Measurements from ENCODE around the gene ANKS6. TPM values are rescaled to one million over a fixed set of nuclear protein-coding genes. Genes with fewer than 3 reads are reported as not detected.

ANKS6 gene
- total and polyA plus RNA-seq, 10 of the 15 experiments (the other 5 are each of a cell fraction or from before 2014, with no cell fraction given): 2.0 to 16.2 (median 6.1) TPM

DNA sequence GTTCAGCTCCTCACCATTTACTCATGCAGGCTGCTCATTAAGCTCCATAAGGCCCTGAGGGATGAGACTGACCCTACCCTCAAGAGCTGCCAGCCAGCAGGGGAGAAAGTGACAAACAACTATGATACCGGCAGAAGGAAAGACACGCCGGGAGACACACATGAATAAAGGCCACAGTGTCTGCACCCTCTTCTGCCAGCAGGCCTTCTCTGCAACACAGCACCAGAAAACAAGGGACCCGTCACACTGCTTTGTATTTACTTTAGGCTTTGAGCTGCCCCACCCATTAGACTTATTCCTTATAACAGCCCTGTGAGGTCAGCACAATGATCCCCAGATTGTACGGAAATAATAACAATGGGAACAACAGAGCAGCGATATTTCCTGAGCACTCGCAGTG lies 94.8 kb downstream of the ANKS6 start:
- RAD21 ChIA-PET (ENCODE audit: unreplicated experiment): no interaction called here

DNA sequence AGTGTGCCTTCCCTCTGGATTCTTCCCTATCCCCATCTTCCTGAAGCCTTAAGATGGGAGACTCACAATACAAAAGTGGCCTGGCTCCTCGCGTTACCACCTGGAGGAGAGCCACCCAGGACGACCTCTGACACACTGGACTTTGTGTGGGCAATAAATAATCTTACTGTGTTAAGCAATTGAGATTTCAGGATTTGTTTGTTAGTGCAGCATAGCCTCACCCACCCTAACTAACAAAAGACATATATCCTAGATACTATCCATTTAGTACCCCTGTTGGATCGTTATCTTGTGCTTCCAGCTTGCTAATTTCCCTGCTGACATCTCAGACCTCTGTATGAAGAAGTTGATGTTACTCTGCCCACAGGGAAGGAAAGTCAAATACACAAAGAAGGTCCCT lies 95.6 kb downstream of the ANKS6 start:
- Histone ChIP-seq H3K4me3 (no peak overlapping the region), H3K4me2 (ENCODE audit: control insufficient read depth, insufficient read depth) (no peak overlapping the region), H3K27me3 (replicated peaks in 1 of 2; ENCODE audit: control insufficient read depth in 2 of 2, insufficient read depth in 2 of 2, low read length in 1 of 2) (peaks cover 1 to 2% of the 10 kb centered on the region in 2 experiments), H3K79me2 (ENCODE audit: control insufficient read depth, insufficient read depth, low read length) (no peaks in the 10 kb centered on the region), H3K36me3 (ENCODE audit: control insufficient read depth in 2 of 2, insufficient read depth in 2 of 2, low read length in 1 of 2) (no peaks in the 10 kb centered on the region), H3K9me3 (replicated peaks; ENCODE audit: control insufficient read depth, insufficient read depth, low read length) (no peaks in the 10 kb centered on the region), H3K27ac (ENCODE audit: control insufficient read depth, insufficient read depth) (no peak overlapping the region), H3K9ac (ENCODE audit: control insufficient read depth, insufficient read depth, low read length) (no peak overlapping the region), H2AFZ (ENCODE audit: control insufficient read depth, low read depth, low read length) (no peak overlapping the region), H4K20me1 (ENCODE audit: control insufficient read depth, insufficient read depth) (no peaks in the 10 kb centered on the region; the same call in 1 of the 2 replicates), H3K4me1 (ENCODE audit: control insufficient read depth, insufficient read depth, low read length) (no peaks in the 10 kb centered on the region)
- ChIA-PET POLR2A (no interaction called here), SMC1A (ENCODE audit: uncharacterized antibody, unreplicated experiment) (no interaction called here), RAD21 (ENCODE audit: unreplicated experiment) (no interaction called here), CTCF (no interaction called here)
- TF ChIP-seq, protein P1, sequence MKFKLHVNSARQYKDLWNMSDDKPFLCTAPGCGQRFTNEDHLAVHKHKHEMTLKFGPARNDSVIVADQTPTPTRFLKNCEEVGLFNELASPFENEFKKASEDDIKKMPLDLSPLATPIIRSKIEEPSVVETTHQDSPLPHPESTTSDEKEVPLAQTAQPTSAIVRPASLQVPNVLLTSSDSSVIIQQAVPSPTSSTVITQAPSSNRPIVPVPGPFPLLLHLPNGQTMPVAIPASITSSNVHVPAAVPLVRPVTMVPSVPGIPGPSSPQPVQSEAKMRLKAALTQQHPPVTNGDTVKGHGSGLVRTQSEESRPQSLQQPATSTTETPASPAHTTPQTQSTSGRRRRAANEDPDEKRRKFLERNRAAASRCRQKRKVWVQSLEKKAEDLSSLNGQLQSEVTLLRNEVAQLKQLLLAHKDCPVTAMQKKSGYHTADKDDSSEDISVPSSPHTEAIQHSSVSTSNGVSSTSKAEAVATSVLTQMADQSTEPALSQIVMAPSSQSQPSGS (IDR thresholded peaks at IDR 0.05; ENCODE audit: low read length): no peak
- no peak for TF ChIP-seq YY1 (IDR thresholded peaks at IDR 0.05; ENCODE audit: low read depth, low read length)
- no peak for TF ChIP-seq SREBF1 (IDR thresholded peaks at IDR 0.05; ENCODE audit: low read length)
- TF ChIP-seq SPI1 (IDR thresholded peaks at IDR 0.05; ENCODE audit: borderline replicate concordance, insufficient read depth, low read depth, low read length): no peak
- TF ChIP-seq NR2C2 (IDR thresholded peaks at IDR 0.05; ENCODE audit: borderline replicate concordance, control insufficient read depth, insufficient read length, low read depth): no peak
- no peak for TF ChIP-seq MEF2A (IDR thresholded peaks at IDR 0.05; ENCODE audit: insufficient read depth, low read depth, low read length)
- no peak for TF ChIP-seq FOXK2 (IDR thresholded peaks at IDR 0.05)
- no peak for TF ChIP-seq CHD2 (IDR thresholded peaks at IDR 0.05; ENCODE audit: borderline replicate concordance, low read depth, low read length)
- TF ChIP-seq ZSCAN29 (IDR thresholded peaks at IDR 0.05): no peak
- no peak for ATAC-seq
- in situ Hi-C loops (cut with MboI) (no loop called here), intact Hi-C loops (cut with micrococcal nuclease; ENCODE audit: unreplicated experiment) (no loop called here)
- DNase-seq (ENCODE audit: low read depth, low spot score): no peak
- FAIRE-seq: no peak
- WGBS (ENCODE audit: insufficient coverage, insufficient replicate concordance, low lambda C conversion rate, missing lambda C conversion rate): 1% methylated on average over 4 of the region's 4 CpGs
- BruUV-seq (replicated peaks): no TSS peak

More for the DNA sequence above, 94.8 kb downstream of the ANKS6 start:
- H3K4me3 ChIP-seq: no peak overlapping the region
- H3K27me3 ChIP-seq (replicated peaks in 1 of 2; ENCODE audit: control insufficient read depth in 2 of 2, insufficient read depth in 2 of 2, low read length in 1 of 2): no peaks in the 10 kb centered on the region; a peak in 2 of 4 replicates
- ChIA-PET POLR2A (no interaction called here), SMC1A (ENCODE audit: uncharacterized antibody, unreplicated experiment) (no interaction called here), CTCF (no interaction called here)
- no peaks in the 10 kb centered on the region for H3K9me3 ChIP-seq (replicated peaks; ENCODE audit: control insufficient read depth, insufficient read depth, low read length)
- no peak overlapping the region for H2AFZ ChIP-seq (ENCODE audit: control insufficient read depth, low read depth, low read length)
- WGBS (ENCODE audit: insufficient coverage, insufficient replicate concordance, low lambda C conversion rate, missing lambda C conversion rate): 48% methylated on average over 7 of the region's 7 CpGs
- FAIRE-seq: no peak
- H3K4me1 ChIP-seq (ENCODE audit: control insufficient read depth, insufficient read depth, low read length): no peaks in the 10 kb centered on the region
- no peak for ATAC-seq
- H4K20me1 ChIP-seq (ENCODE audit: control insufficient read depth, insufficient read depth): no peaks in the 10 kb centered on the region; the same call in 1 of the 2 replicates
- in situ Hi-C loops (cut with MboI) (no loop called here), intact Hi-C loops (cut with micrococcal nuclease; ENCODE audit: unreplicated experiment) (no loop called here)
- H3K9ac ChIP-seq (ENCODE audit: control insufficient read depth, insufficient read depth, low read length): no peak overlapping the region
- no peaks in the 10 kb centered on the region for H3K36me3 ChIP-seq (ENCODE audit: control insufficient read depth in 2 of 2, insufficient read depth in 2 of 2, low read length in 1 of 2)
- no peak overlapping the region for H3K4me2 ChIP-seq (ENCODE audit: control insufficient read depth, insufficient read depth)
- no peak for DNase-seq (ENCODE audit: low read depth, low spot score)
- TF ChIP-seq MTA3 (IDR thresholded peaks at IDR 0.05; ENCODE audit: borderline replicate concordance, low read length) (no peak), MXI1 (IDR thresholded peaks at IDR 0.05; ENCODE audit: low read depth, low read length) (no peak), ZNF207 (IDR thresholded peaks at IDR 0.05; ENCODE audit: borderline replicate concordance) (no peak)
- no peak overlapping the region for H3K27ac ChIP-seq (ENCODE audit: control insufficient read depth, insufficient read depth)
- no peaks in the 10 kb centered on the region for H3K79me2 ChIP-seq (ENCODE audit: control insufficient read depth, insufficient read depth, low read length)
- no TSS peak for BruUV-seq (replicated peaks)
